HG03095 (cell line): ENCODE data around the gene POLR2L.

Source experiments
- ATAC-seq: cut with Tn5 transposase; IDR thresholded peaks from one replicate; pipeline ENCODE4 v1.9.1; 2021; ENCODE audit warnings: moderate library complexity; ENCODE audit not compliant: unreplicated experiment

The POLR2L gene

GRCh38 chr11:813456-814096 is 28.8 kb downstream of the POLR2L start:
- no peak for ATAC-seq

GRCh38 chr11:813072-813455 is 29.3 kb downstream of the POLR2L start:
- ATAC-seq: no peak

GRCh38 chr11:812390-812789 is 29.9 kb downstream of the POLR2L start:
- no peak for ATAC-seq

- no peak for ATAC-seq
Measured at GRCh38 chr11:811446-812245, 30.7 kb downstream of the POLR2L start.

GRCh38 chr11:810040-810567 is 32.2 kb downstream of the POLR2L start:
- ATAC-seq: peak; percentile 4

GRCh38 chr11:809287-810039 is 32.9 kb downstream of the POLR2L start, which contains the start of gene RPLP2:
RPLP2 (plus strand) TSS chr11:809967; CDS start chr11:810235, 268 bp downstream.
- peak; percentile 61 for ATAC-seq

- ATAC-seq: no peak
Measured at GRCh38 chr11:808427-809286, 33.7 kb downstream of the POLR2L start.

GRCh38 chr11:804599-804964 is 37.7 kb downstream of the POLR2L start:
- no peak for ATAC-seq

- no peak for ATAC-seq
Measured at GRCh38 chr11:803770-804598, 38.3 kb downstream of the POLR2L start.

- ATAC-seq: no peak
Measured at GRCh38 chr11:803467-803742, 38.9 kb downstream of the POLR2L start.

- no peak for ATAC-seq
Measured at GRCh38 chr11:802693-803466, 39.4 kb downstream of the POLR2L start.

- no peak for ATAC-seq
Measured at GRCh38 chr11:802018-802617, 40.2 kb downstream of the POLR2L start.

- no peak for ATAC-seq
Measured at GRCh38 chr11:801097-801780, 41.1 kb downstream of the POLR2L start.

GRCh38 chr11:800473-800872 is 41.9 kb downstream of the POLR2L start:
- no peak for ATAC-seq

GRCh38 chr11:799641-800316 is 42.5 kb downstream of the POLR2L start:
- ATAC-seq: no peak

- peak; percentile 52 for ATAC-seq
Measured at GRCh38 chr11:798093-798713, 44.1 kb downstream of the POLR2L start, which contains the start of gene SLC25A22. SLC25A22 (minus strand) TSS chr11:798281; CDS start chr11:795006, 3,275 bp downstream.
